Astrocyte of the hippocampus (primary cell): ENCODE data around the gene NRARP.
A peak's percentile ranks its signal among the peaks of the same experiment; 100 is the strongest.

Source experiments
- DNase-seq: peaks from one replicate; pipeline ENCODE4 v3.0.0; 2011; ENCODE audit warnings: low read depth, low spot score

Gene NRARP

DNA sequence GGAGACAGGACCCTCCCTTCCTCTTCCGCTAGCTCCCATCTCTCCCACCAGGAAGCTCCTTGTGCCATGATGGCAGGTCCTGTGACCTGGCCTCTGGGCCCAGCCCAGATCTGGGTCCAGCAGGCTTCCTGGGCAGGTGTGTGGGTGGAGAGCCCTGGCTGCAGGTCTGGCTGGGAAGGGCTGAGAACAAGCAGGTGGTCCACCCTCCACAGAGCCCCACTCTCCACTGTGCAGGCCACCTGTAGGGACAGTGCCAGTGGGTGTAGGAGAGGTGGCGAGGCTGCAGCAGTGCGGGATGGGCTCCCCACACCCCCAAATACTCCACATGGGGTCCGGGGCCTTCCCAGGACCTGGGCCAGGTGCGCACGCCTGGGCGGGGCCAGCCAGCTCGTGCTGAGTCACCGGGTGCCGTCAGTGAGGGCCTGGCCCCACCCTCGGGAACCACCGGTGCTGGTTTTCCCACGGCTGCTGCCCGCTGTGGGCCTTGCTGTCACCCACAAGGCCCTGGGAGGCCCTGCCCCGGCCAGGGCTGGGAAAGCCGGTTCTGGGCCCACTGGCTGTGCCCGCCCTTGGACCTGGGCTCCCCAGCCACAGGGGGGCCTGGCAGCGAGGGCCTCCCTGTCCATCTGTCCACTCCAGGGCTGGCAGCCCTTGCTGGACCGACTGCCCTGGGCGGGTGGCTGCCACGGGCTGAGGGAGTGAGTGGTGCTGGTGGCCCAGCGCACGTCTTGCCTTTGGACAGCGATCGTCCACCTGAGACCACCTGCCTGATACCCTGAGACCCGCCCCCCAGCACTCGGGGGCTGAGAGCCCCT lies 9.3 kb upstream of the NRARP start:
- no peak for DNase-seq

DNA sequence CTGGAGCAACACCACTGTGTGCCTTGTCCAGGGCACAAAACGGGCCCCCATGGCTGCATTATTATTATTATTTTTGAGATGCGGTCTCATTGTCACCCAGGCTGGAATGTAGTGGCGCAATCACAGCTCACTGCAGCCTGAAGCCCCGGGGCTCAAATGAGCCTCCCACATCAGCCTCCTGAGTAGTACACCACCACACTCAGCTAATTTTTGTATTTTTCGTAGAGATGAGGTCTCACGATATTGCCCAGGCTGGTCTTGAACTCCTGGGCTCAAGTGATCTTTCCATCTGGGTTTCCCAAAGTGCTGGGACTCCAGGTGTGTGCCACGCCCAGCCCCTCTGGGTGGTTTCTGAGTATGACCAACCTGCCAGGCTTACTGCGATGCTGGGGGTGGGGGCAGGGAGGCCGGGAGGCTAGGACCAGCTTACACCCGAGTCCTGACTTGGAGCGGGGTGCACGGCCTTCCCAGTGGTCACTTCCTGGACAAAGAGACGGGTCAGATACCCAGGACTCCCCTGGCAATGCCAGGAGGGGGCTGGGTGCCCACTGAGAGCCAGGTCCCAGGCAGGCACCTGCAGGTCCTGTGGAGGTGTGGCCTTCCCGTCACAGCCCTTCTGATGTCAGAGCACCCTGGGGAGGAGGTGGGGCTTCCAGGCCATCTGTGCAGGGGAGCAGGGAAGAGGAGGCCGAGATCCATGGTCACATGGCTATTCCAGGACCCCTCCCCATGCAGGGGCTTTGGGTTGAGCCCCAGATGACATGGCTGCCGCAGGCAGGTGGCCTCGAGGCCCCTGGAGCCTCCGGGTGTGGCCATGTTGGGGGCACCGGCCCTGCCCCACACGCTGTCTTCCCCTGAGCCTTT lies 8.3 kb upstream of the NRARP start:
- DNase-seq = no peak

- no peak for DNase-seq
These were observed 7.5 kb upstream of the NRARP start for GRCh38 chr9:137309368-137310188.

GRCh38 chr9:137308057-137308619 lies 6.1 kb upstream of the NRARP start:
- DNase-seq = no peak

DNA sequence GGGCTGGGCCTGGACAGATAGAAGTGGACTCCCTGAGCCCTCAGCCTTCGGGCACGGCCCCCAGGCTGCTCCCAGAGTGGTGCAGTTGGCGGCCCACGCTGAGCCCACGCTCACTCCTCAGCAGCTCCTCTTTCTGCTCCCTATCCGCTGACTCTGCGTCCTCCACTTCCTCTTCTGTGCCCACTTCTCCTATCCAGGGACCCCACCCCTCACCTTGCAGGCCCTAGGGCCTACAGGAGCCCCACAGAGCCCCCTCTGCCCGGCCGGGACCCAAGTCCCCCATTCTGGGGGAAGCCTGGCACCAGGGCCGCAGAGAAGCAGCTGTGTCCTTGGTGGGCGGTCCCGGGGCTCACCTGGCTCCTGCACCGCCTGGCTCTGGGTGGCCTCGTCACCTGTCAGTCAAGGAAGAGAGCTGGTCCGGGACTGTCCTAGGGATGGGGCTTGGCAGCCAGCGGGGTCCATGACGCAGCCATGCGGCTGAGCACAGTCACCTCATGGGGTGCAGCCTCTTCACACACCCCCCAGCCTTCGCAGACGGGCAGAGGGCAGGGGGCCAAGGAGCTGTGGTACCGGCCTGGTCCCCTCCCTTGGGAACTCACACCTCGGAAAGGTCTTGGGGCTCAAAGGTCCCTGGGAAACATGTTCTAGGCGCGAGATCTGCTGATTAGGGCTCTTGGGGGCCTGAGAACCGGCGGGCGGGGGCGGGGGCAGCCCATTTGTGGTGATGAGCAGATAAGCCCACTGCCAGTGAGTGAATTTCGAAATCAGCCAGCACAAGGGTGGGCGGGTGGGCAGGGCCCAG lies 5.4 kb upstream of the NRARP start:
- no peak for DNase-seq

DNA sequence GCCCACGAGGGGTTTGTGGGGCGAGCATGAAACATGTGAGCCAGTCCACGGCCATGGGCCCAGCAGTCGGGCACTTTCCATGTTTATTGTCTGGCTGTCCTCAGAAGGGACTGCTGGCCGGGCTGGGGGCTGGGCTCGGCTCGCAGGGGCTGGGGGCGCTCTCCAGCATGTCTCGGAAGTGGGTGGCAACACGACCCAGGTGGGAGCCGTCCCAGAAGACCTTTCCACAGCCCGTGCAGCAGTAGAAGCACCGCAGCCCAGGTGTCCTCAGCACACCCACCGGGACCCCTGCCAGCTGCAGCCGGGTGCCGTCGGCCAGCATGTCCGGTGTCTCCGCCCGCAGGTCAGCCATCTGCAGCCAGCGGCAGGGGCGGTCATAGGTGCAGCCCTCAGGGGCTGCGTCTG lies 4.8 kb upstream of the NRARP start:
- DNase-seq = no peak

GRCh38 chr9:137306066-137306849 lies 4.2 kb upstream of the NRARP start:
- DNase-seq = peak; percentile 5

- DNase-seq = no peak
These were observed 3.7 kb upstream of the NRARP start for GRCh38 chr9:137305798-137306065.

DNA sequence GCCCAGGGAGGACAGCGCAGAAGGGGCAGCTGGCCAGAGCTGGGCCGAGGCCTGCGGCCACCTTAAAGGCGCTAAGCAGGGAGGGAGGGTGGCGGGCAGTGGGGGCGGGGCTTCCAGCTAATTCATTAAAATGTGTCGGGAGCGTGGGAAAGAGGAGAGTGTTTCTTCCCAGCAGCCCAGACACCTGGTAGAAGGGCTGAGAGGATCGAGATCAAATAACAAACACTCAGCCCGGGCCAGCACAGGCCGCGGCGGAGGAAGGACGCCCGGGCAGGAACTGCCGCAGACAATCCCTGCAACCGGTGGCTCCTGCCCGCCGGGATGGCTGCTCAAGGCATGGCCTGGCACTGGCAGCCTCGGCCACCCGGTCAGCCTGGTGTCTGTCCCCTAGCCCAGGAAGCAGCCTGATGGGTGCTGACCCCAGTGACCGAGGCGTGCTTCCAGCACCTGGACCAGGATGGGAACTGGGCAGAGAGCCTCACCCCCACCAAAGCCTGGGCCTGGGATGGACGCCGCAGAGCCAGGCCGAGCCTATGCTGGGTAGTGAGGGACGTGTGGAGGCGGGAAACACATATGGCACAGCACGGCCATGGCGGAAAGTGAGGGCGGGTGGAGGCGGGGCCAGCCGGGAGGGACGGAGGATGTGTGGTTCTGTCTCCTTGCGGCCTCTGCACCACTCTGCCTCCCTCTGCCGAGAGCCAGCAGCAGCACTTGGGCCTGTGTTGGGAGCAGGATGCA lies 3.2 kb upstream of the NRARP start:
- peak; percentile 64 for DNase-seq

DNA sequence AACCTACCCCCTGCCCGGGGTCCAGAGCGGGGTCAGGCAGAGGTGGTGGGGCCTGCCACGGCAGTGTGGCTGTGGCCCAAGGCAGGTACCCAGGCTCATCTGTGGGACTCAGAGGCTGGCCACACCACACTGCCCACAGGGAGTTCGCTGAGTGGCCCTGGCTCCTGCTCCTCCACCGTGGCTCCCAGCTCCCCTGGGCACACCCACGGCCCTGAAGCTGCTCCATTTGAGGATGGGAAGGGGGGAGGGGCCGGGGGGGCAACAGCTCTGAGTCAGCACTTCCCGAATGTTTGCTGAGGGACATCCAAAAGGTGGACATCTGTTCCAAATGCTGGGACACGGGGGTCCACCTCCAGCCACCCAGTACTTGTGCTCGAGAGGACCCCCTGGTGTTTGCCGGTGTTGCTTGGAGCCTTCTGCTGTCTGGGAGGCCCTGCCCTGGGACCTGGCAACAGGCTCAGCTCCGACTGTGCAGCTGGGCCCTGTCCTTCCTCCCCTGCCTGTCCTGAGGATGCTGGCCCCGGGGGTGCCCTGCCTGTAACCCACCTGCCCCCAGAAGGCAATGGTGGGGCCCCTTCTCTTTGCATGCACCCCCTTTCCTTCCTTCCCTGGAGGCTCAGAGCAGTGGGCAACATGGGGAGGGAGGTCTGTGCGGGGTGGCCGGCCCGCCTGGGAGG lies 2.5 kb upstream of the NRARP start:
- peak; percentile 43 for DNase-seq

- DNase-seq = peak; percentile 12
These were observed 1.9 kb upstream of the NRARP start for GRCh38 chr9:137303893-137304382.

- peak; percentile 20 for DNase-seq
These were observed 1.3 kb upstream of the NRARP start for GRCh38 chr9:137303151-137303892.

DNA sequence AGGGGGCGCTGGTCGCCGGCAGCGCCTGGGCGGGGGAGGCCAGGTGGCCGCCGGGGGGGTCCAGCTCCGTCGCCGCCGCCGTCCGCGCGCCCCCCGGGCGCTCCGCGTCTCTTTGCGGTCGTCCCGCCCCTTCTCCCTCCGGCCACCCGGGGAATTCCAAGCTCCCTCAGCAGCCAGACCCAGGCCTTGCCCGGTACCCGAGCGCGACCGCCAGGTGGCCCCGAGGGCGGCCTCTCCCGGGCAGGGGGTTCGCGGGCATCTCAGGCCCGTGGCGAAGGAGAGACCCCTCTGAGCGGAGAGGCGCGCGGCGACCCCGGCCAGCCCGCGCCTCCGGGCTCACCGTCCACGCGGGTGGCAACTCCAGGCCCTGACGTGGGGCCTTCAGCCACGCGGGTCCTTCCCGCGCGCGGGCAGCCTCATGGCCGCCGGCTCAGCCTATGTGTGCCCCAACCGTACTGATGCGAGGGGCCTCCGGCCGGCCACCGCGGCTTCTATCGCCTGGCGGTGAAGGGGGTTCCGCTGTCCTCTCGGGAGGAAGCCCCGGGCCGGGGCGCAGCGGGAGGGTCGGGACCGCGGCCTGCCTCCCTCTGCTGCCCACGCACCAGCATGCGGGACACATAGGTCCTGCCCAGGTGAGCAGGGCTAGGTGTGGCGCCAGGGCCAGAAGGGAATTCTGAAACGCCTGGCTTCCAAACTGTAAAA lies 529 bp upstream of the NRARP start:
- no peak for DNase-seq

GRCh38 chr9:137301081-137301947 lies 757 bp downstream of the NRARP start:
- DNase-seq = peak; percentile 71

DNA sequence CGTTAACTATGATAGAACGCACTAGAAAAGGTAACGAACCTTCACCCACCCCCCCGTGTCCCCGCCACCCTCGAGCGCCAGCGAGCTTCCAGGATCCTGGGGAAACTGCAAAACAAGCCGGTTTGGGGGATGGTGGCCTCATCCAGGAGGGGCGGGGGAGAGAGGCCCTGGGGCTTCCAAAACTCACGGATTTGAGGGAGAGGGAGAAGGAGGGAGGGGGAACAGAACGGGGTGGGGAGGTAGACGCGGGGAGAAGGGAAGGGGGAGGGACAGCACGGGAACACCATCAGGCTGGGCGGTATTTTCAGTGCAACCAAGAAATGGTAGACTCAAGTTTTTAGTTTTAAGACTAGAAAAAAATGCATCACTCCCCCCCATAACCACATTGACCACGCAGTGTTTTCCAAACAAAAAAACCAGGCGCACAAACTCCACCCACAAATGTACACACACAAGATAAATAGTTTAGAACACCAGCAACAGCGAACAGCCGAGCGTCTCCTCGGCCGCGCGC lies 1.4 kb downstream of the NRARP start:
- DNase-seq = no peak

DNA sequence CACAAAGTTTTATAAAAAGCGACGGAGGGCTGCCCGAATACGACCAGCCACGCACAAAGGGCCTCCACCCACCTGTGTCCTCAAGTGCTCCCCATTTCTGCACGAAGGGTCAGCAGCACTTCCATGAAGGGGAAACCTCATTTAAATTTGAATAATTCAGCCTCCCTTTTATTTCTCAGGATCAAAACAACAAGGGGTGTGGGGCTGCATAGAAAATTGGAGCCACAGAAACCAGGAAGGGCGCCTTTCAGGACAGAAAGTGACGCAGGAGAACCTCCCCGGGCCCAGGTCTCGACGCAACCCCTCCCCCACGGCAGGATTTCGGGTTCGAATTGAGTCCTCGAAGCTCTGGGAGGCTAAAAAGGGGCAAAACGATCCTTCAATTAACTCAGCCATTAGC lies 2.1 kb downstream of the NRARP start:
- DNase-seq = peak; percentile 59
